GM23338 (cell line): ENCODE measurements around the gene STK32C. TPM values are rescaled to one million over a fixed set of nuclear protein-coding genes. Genes with fewer than 3 reads are reported as not detected.

Experiments used
- ATAC-seq: fragments of 200-7000 bp; cut with Tn5 transposase; 3 replicates; pipeline ENCODE4 v1.9.1; 2020
- DNase-seq: peaks from one replicate; pipeline ENCODE4 v3.0.0-alpha.2; 2015; ENCODE audit warnings: low spot score
- H2AFZ ChIP-seq: fragments of 200-600 bp; sonication (generic); 2 replicates; pipeline ENCODE4 v1.8.0; 2016; ENCODE audit warnings: antibody characterized with exemption, mild to moderate bottlenecking, moderate library complexity
- H3F3A ChIP-seq: fragments of 200-600 bp; sonication (generic); replicated peaks from 2 replicates; pipeline ENCODE4 v1.8.0; 2017; ENCODE audit warnings: antibody characterized with exemption, mixed run types, low read depth
- H3K27ac ChIP-seq: fragments of 200-600 bp; sonication (generic); 2 replicates; pipeline ENCODE4 v1.6.1; 2016; ENCODE audit warnings: low read depth
- H3K27me3 ChIP-seq: fragments of 200-600 bp; sonication (generic); 2 replicates; pipeline ENCODE4 v1.8.0; 2016; ENCODE audit warnings: mild to moderate bottlenecking, mixed run types, moderate library complexity; ENCODE audit not compliant: insufficient read depth
- H3K36me3 ChIP-seq: fragments of 200-600 bp; sonication (generic); 2 replicates; pipeline ENCODE4 v1.8.0; 2016; ENCODE audit warnings: mild to moderate bottlenecking; ENCODE audit not compliant: insufficient read depth
- H3K4me1 ChIP-seq: fragments of 200-600 bp; sonication (generic); 2 replicates; pipeline ENCODE4 v1.8.0; 2016; ENCODE audit warnings: mild to moderate bottlenecking, moderate library complexity; ENCODE audit not compliant: insufficient read depth
- H3K4me2 ChIP-seq: fragments of 200-600 bp; sonication (generic); 2 replicates; pipeline ENCODE4 v1.7.1; 2017; ENCODE audit warnings: mixed run types
- H3K4me3 ChIP-seq: fragments of 200-600 bp; sonication (generic); 2 replicates; pipeline ENCODE4 v1.6.1; 2016; ENCODE audit warnings: mixed run types
- H3K79me2 ChIP-seq: fragments of 200-600 bp; sonication (generic); replicated peaks from 2 replicates; pipeline ENCODE4 v1.8.0; 2017; ENCODE audit warnings: mild to moderate bottlenecking; ENCODE audit not compliant: insufficient read depth
- H3K9me2 ChIP-seq: fragments of 200-600 bp; sonication (generic); 2 replicates; pipeline ENCODE4 v1.8.0; 2017; ENCODE audit not compliant: insufficient read depth
- H4K20me1 ChIP-seq: fragments of 200-600 bp; sonication (generic); replicated peaks from 2 replicates; pipeline ENCODE4 v1.8.0; 2017; ENCODE audit warnings: mild to moderate bottlenecking; ENCODE audit not compliant: insufficient read depth
- H3K27ac Mint-ChIP-seq: 2 replicates; pipeline ENCODE4 v1.8.0; 2020; ENCODE audit warnings: inconsistent platforms, mild to moderate bottlenecking, moderate library complexity, mixed read lengths
- H3K27me3 Mint-ChIP-seq: 3 replicates; pipeline ENCODE4 v1.8.0; 2022; ENCODE audit warnings: low read depth, mild to moderate bottlenecking, moderate library complexity, mixed read lengths, inconsistent platforms; ENCODE audit not compliant: insufficient read depth, poor library complexity
- H3K36me3 Mint-ChIP-seq: 3 replicates; pipeline ENCODE4 v1.8.0; 2021; ENCODE audit warnings: low read depth, mild to moderate bottlenecking, inconsistent platforms, moderate library complexity, mixed read lengths
- H3K4me1 Mint-ChIP-seq: 3 replicates; pipeline ENCODE4 v1.8.0; 2020; ENCODE audit warnings: mild to moderate bottlenecking, inconsistent platforms, mixed read lengths
- H3K4me3 Mint-ChIP-seq: 3 replicates; pipeline ENCODE4 v1.8.0; 2021; ENCODE audit warnings: moderate library complexity, mild to moderate bottlenecking, inconsistent platforms, mixed read lengths
- H3K9me3 Mint-ChIP-seq: 3 replicates; pipeline ENCODE4 v1.8.0; 2020; ENCODE audit warnings: moderate library complexity, mild to moderate bottlenecking, inconsistent platforms, mixed read lengths
- CREB1 ChIP-seq: fragments of 250-450 bp; sonication (Bioruptor Pico); IDR thresholded peaks from 2 replicates; pipeline ENCODE4 v1.5.0; 2020; ENCODE audit warnings: low read depth, mild to moderate bottlenecking, moderate library complexity
- CTCF ChIP-seq, 2 experiments: fragments of 200-600 bp in 1 of 2; sonication (generic) in 1 of 2; conservative IDR thresholded peaks; 2 replicates each; pipeline versions ENCODE4 v1.5.1 to v1.6.1; 2016 to 2017; ENCODE audit warnings: antibody characterized with exemption in 2 of 2, low read depth in 2 of 2, mild to moderate bottlenecking in 2 of 2, moderate library complexity in 1 of 2
- ETS1 ChIP-seq: IDR thresholded peaks from 2 replicates; pipeline ENCODE4 v1.6.1; 2016; ENCODE audit warnings: antibody characterized with exemption
- EZH2 ChIP-seq: fragments of 200-600 bp; sonication (generic); IDR thresholded peaks from one replicate; pipeline ENCODE4 v1.8.0; 2017; ENCODE audit warnings: antibody characterized with exemption, mild to moderate bottlenecking, low read depth; ENCODE audit not compliant: unreplicated experiment
- EZH2phosphoT487 ChIP-seq: fragments of 200-600 bp; sonication (generic); IDR thresholded peaks from one replicate; pipeline ENCODE4 v1.8.1; 2018; ENCODE audit warnings: antibody characterized with exemption; ENCODE audit not compliant: unreplicated experiment
- JUNB ChIP-seq: IDR thresholded peaks from one replicate; pipeline ENCODE4 v1.6.1; 2016; ENCODE audit warnings: antibody characterized with exemption; ENCODE audit not compliant: unreplicated experiment
- NANOG ChIP-seq: IDR thresholded peaks from 2 replicates; pipeline ENCODE4 v1.6.1; 2016; ENCODE audit warnings: antibody characterized with exemption, borderline replicate concordance
- POLR2AphosphoS5 ChIP-seq: IDR thresholded peaks from 2 replicates; pipeline ENCODE4 v1.6.1; 2016; ENCODE audit warnings: antibody characterized with exemption, low read depth
- REST ChIP-seq: IDR thresholded peaks from one replicate; pipeline ENCODE4 v1.6.1; 2018; ENCODE audit warnings: antibody characterized with exemption; ENCODE audit not compliant: unreplicated experiment
- STAT1 ChIP-seq: IDR thresholded peaks from one replicate; pipeline ENCODE4 v1.6.1; 2016; ENCODE audit warnings: antibody characterized with exemption; ENCODE audit not compliant: unreplicated experiment
- ZNF114 ChIP-seq: fragments of 250-450 bp; sonication (Bioruptor Pico); IDR thresholded peaks from 2 replicates; pipeline ENCODE4 v1.5.0; 2020; ENCODE audit warnings: mild to moderate bottlenecking, moderate library complexity
- ZNF331 ChIP-seq: fragments of 250-450 bp; sonication (Bioruptor Pico); IDR thresholded peaks from 2 replicates; pipeline ENCODE4 v1.5.0; 2020; ENCODE audit warnings: low read depth, mild to moderate bottlenecking, moderate library complexity
- ZNF462 ChIP-seq: fragments of 250-450 bp; sonication (Bioruptor Pico); IDR thresholded peaks from 2 replicates; pipeline ENCODE4 v1.5.0; 2020; ENCODE audit warnings: mild to moderate bottlenecking, moderate library complexity
- polyA plus RNA-seq: library from polyadenylated mRNA; unstranded; fragments of >200 nt; fragmentation: Nextera tagmentation; extraction: Ambion mirVana; gene quantifications from 2 replicates; pipeline ENCODE4 v1.2.1, GENCODE V29; 2016
- total RNA-seq: library from RNA; depleted of rRNA; stranded (reverse); fragments of >200 nt; shearing (Covaris generic); gene quantifications from 2 replicates; pipeline ENCODE4 v1.2.3, GENCODE V29; 2014

The STK32C gene
- total and polyA plus RNA-seq, 2 experiments from 2014 or later: 10.2 to 20.5 TPM

GRCh38 chr10:132226586-132227405 lies 81.0 kb downstream of the STK32C start:
- H3K9me3 Mint-ChIP-seq: no peaks in the 10 kb centered on the region; the same call in 2 of the 3 replicates
- ATAC-seq (no peak), DNase-seq (no peak)
- no peak overlapping the region for H3K4me3 ChIP-seq
- H3K4me1 ChIP-seq: no peaks in the 10 kb centered on the region
- no peaks in the 10 kb centered on the region for H3K27me3 ChIP-seq
- H3K36me3 Mint-ChIP-seq: no peaks in the 10 kb centered on the region; the same call in 2 of the 3 replicates
- no peaks in the 10 kb centered on the region for H3F3A ChIP-seq
- no peak overlapping the region for H3K27ac ChIP-seq
- no peak overlapping the region for H2AFZ ChIP-seq
- H3K27ac Mint-ChIP-seq: no peak overlapping the region
- no peak overlapping the region for H3K4me3 Mint-ChIP-seq
- no peaks in the 10 kb centered on the region for H3K36me3 ChIP-seq
- H3K4me1 Mint-ChIP-seq: peaks cover 6% of the 10 kb centered on the region
- H3K4me2 ChIP-seq: no peak overlapping the region
- H3K79me2 ChIP-seq: no peaks in the 10 kb centered on the region
- no peaks in the 10 kb centered on the region for H3K9me2 ChIP-seq
- H4K20me1 ChIP-seq: no peaks in the 10 kb centered on the region
- peaks cover 5% of the 10 kb centered on the region for H3K27me3 Mint-ChIP-seq
- TF ChIP-seq ETS1 (no peak), EZH2 (no peak), NANOG (no peak), STAT1 (no peak), CREB1 (no peak), ZNF114 (CRISPR knock-in tag) (no peak), ZNF462 (CRISPR knock-in tag) (no peak), JUNB (no peak), REST (no peak), POLR2AphosphoS5 (no peak), EZH2phosphoT487 (no peak), CTCF (conservative IDR thresholded peaks at IDR 0.05; ENCODE audit: low read depth in 2 of 2) (no peak), ZNF331 (CRISPR knock-in tag) (no peak)
